Posterior cingulate gyrus (tissue), 11 donors: ENCODE data around the gene SPON1.
"Not testable (repeated sequence)": the region's sequence is repeated elsewhere in the genome, so short reads cannot be mapped to it uniquely, and the experiment has no call there.

Source experiments
- DNase-seq, 10 donors: peaks; one replicate each; pipeline versions ENCODE4 v3.0.0 to v3.0.0-alpha.2; 2020 to 2021; ENCODE audit warnings: mixed read lengths in 3 of 10
- intact Hi-C: fragments of 100-400 bp; cut with DNase I; formaldehyde crosslinking; loops from one replicate; pipeline ENCODE4 v1.15.1; 2023

Gene SPON1

GRCh38 chr11:14230407-14230806 lies 267.9 kb downstream of the SPON1 start:
- intact Hi-C loops, result no loop called here

DNA sequence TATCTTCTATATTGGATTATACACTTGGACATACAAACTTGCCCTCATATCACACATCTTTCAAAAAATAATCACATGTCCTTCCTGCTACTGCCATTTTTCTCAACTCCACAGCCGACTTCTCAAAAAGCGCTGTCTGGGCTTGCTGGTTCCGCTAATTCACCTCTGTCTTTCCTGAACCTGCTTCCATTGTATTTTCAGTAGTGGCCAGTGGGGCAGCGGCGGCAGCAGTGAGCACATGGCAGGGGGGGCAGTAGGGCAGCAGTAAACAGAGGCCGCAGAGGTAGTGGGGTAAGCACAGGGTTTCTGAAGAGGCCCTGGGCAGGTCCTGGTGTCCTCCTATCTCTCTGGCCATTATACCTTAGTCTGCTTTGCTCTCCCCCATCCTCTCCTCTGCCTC lies 270.1 kb downstream of the SPON1 start:
- DNase-seq, result peak in 1 of 10 donors; percentile 62
- intact Hi-C loops, result no loop called here

More at GRCh38 chr11:14230407-14230806, 267.9 kb downstream of the SPON1 start:
- peak in 1 of 10 donors; percentile 58 for DNase-seq

GRCh38 chr11:14234446-14234845 lies 271.9 kb downstream of the SPON1 start:
- DNase-seq, result no peak
- intact Hi-C loops, result no loop called here

DNA sequence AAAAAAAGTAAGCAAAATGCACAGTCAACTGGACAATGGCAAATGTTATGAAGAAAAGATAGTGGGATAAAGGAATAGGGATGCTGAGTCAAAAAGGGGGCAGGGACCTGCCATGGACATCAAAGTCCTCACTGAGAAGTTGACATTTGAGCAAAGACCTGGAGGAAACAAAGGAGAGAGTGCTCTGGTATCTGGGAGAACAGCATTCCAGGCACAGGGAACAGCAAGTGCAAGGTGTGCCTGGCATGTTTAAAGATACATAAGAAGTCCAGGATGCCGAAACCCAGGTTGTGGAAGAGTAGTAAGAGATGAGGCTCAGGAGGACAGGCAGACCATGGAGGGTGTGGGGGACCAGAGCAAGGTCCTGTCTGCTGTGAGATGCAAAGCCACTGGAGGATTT lies 273.2 kb downstream of the SPON1 start:
- intact Hi-C loops, result no loop called here

GRCh38 chr11:14237444-14237961 lies 275.0 kb downstream of the SPON1 start:
- intact Hi-C loops, result no loop called here
- peak in 1 of 10 donors; percentile 18 for DNase-seq

More for the DNA sequence above, 273.2 kb downstream of the SPON1 start:
- no peak for DNase-seq

DNA sequence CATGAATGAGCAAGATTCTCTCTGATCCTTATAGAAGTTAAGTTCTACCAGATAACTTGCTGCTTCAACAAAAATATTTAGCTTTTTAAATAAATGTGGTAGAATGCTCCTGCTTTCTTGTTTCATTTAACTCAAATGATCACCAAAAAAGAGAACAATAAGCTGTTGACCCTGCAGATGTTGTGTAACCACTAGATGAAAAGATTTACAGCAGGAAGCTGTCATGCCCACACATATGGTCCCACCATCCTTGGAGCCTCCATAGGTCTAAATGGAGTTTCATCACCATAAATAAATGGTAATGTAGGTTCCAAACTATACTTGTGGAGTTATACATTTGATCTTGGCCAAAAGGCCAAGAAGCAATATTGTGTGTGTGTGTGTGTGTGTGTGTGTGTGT lies 277.7 kb downstream of the SPON1 start:
- intact Hi-C loops, result no loop called here
- DNase-seq, result no peak

- no peak for DNase-seq
- intact Hi-C loops, result no loop called here
Observed at GRCh38 chr11:14240951-14241350, 278.4 kb downstream of the SPON1 start.

- intact Hi-C loops, result no loop called here
- peak in 3 of 10 donors; percentile 25 to 53 (median 49) for DNase-seq
Observed at GRCh38 chr11:14242187-14242586, 279.7 kb downstream of the SPON1 start.

- DNase-seq, result no peak
- intact Hi-C loops, result no loop called here
Observed at GRCh38 chr11:14242733-14243132, 280.2 kb downstream of the SPON1 start.

DNA sequence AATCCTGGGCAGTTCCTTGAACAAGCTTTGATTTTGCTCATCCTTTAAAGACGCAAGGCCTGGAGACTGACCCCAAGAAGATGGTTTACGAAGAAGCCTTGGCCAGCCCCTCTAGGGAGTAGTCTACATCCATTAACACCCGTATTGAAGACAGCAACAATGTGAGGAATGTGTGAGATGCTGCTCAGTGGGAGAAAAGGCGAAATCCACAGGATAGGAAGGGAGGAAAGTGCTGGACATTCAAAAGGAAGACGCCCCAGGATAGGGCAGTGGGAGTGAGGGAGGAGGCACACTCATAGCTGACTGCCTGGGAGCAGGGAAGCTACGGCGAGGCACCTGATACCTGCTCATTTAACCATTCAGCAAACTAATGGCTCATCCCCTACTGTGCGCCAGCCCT lies 282.4 kb downstream of the SPON1 start:
- intact Hi-C loops, result no loop called here
- DNase-seq, result no peak

DNA sequence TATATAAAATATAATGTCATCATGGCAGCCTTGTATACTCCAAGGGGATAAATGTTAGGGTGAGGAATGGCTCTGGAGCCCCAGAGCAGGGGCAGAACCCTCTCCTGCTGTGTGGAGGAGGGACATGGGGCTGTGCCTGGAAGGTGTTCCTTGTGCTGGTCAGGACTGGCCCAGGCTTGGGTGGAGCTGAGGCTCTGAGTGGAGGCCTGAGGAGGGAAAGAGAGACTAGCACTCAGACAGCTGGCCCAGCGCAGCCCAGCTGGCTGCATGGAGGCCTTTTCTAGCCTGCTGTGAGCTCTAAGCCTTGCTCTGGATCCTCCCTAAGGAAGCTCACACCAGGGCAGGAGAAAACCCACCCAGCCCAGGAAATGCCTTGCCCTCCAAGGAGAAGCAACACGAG lies 282.9 kb downstream of the SPON1 start:
- intact Hi-C loops, result no loop called here
- DNase-seq, result no peak

- DNase-seq, result peak; percentile 39 to 93 (median 60)
- intact Hi-C loops, result loop anchor here (2.0 kb wide), 2 partner anchors 476 to 580 kb away; partner anchors contain the start of gene FAR1
Observed at GRCh38 chr11:14248580-14248981, 286.1 kb downstream of the SPON1 start.

GRCh38 chr11:14249121-14249963 lies 286.8 kb downstream of the SPON1 start:
- intact Hi-C loops, result loop anchor here (1.0 to 2.0 kb wide), 3 partner anchors 293 to 581 kb away; partner anchors contain the start of gene FAR1
- peak in 8 of 10 donors; percentile 39 to 95 (median 70) for DNase-seq

DNA sequence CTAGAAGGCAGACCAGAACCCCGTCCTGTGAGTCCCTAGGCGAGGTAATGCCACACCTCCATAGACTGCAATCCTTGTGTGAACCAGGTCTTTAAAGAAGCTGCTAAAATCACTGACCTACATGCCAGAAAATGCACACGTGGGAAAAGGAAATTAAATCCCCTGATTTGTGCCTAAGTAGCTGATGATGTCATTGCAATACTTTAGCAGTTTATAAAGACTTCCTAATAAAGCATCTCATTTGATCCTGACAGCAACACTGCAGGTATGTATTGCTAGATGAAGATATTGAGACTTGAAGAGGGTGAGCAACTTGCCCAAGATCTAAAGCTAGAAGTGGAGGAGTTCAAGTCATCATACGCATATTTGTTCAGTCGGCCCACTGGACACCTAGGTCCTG lies 289.2 kb downstream of the SPON1 start:
- no peak for DNase-seq
- intact Hi-C loops, result no loop called here

DNA sequence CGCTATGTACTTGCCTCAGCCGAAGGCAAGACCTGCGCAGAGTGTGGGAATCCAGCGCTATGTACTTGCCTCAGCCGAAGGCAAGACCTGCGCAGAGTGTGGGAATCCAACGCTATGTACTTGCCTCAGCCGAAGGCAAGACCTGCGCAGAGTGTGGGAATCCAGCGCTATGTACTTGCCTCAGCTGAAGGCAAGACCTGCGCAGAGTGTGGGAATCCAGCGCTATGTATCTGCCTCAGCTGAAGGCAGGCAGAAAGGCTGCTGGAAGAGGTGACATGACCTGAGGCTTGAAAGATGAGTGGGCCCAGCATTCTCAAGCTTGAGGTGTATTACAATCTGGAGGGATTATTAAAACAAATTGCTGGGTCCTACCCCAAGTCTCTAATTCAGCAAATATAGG lies 290.0 kb downstream of the SPON1 start:
- intact Hi-C loops, DNase-seq: not testable (repeated sequence)

- intact Hi-C loops, result no loop called here
- DNase-seq, result no peak
Observed at GRCh38 chr11:14253421-14253820, 290.9 kb downstream of the SPON1 start.

DNA sequence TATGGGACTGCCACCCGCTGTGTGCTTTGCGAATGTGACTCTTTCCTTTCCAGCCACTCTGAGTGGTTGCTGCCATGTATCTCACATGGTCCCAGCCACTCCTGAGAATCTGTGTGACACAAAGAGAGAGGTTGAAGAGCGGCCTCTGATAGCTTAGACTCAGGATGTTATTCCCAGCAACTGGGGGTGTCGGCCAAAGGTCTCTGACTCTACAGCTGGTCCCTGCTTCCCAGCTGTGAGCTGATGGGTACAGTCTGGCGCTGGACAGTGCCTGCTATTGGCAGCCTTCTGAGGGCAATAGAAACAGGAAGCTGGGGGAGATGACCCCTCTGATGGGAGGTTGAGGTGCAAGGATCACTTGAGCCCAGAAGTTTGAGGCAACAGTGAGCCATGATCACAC lies 291.3 kb downstream of the SPON1 start:
- no peak for DNase-seq
- intact Hi-C loops, result no loop called here

DNA sequence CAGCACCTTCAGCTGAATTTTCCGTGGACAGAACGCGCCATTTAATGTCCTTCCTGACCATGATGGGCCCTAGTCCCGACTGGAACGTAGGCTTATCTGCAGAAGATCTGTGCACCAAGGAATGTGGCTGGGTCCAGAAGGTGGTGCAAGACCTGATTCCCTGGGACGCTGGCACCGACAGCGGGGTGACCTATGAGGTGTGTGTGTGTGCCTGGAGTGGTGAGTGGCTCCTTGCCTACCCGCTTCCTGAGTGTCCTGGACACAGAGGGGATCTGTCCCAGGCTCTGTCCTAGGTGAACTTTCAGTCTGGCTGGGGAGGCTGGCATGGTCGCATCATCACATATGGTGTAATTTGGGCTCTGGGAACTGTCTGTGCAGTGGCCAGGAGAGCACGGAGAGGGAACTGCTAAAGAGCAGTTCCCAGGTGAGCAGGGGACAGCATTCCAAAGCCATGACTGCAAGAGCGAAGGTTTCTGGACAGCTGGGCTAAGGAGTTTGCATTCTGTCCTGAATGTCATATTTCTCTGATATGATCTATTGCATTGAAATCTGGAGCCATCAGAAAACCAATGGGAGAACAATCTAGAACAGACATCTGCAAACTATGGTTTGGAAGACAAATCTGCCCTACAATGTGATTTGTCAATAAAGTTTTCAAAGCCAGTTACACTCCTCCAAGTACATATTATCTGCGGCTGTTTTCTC lies 292.2 kb downstream of the SPON1 start:
- intact Hi-C loops, result no loop called here
- DNase-seq, result no peak

GRCh38 chr11:14255238-14255534 lies 292.7 kb downstream of the SPON1 start:
- intact Hi-C loops, result no loop called here
- DNase-seq, result no peak

- no peak for DNase-seq
- intact Hi-C loops, result no loop called here
Observed at GRCh38 chr11:14258221-14258935, 295.9 kb downstream of the SPON1 start.
